ENCODE results near the gene OR4B1. TPM values are rescaled to one million over a fixed set of nuclear protein-coding genes. Genes with fewer than 3 reads are reported as not detected.
"Not testable (repeated sequence)": the region's sequence is repeated elsewhere in the genome, so short reads cannot be mapped to it uniquely, and the experiment has no call there.

OR4B1 gene
- total RNA-seq, 6 donors from 2014 or later, result not detected

GRCh38 chr11:48180627-48181026 is 36.0 kb upstream of the OR4B1 start:
- no peaks in the 10 kb centered on the region for H3K9me3 ChIP-seq
- WGBS, 2 donors, result 74 to 87% methylated on average over 6 of the region's 6 CpGs
- H3K36me3 ChIP-seq, result no peaks in the 10 kb centered on the region
- TF ChIP-seq POLR2A (IDR thresholded peaks at IDR 0.05) (no peak), POLR2AphosphoS5 (IDR thresholded peaks at IDR 0.05) (no peak), EP300 (IDR thresholded peaks at IDR 0.05) (no peak), CTCF (IDR thresholded peaks at IDR 0.05) (no peak)
- ATAC-seq (ENCODE audit: low FRiP score in 2 of 2) (no peak), DNase-seq (no peak)
- H3K27me3 ChIP-seq, result no peaks in the 10 kb centered on the region
- no peak overlapping the region for H3K4me3 ChIP-seq
- H3K4me1 ChIP-seq, result no peaks in the 10 kb centered on the region
- no peak overlapping the region for H3K27ac ChIP-seq

- Histone ChIP-seq H3K36me3 (no peaks in the 10 kb centered on the region), H3K4me3 (no peak overlapping the region), H3K27ac (no peak overlapping the region), H3K27me3 (no peaks in the 10 kb centered on the region), H3K9me3 (no peaks in the 10 kb centered on the region), H3K4me1 (no peaks in the 10 kb centered on the region)
- 76 to 86% methylated on average over 4 of the region's 4 CpGs for WGBS, 2 donors
- ATAC-seq (ENCODE audit: low FRiP score in 2 of 2) (no peak), DNase-seq (no peak)
- TF ChIP-seq POLR2AphosphoS5 (IDR thresholded peaks at IDR 0.05) (no peak), CTCF (IDR thresholded peaks at IDR 0.05) (no peak), POLR2A (IDR thresholded peaks at IDR 0.05) (no peak), EP300 (IDR thresholded peaks at IDR 0.05) (no peak)
Measured at GRCh38 chr11:48182860-48183526, 33.6 kb upstream of the OR4B1 start.

GRCh38 chr11:48184452-48184851 is 32.2 kb upstream of the OR4B1 start:
- TF ChIP-seq CTCF (IDR thresholded peaks at IDR 0.05) (no peak), POLR2AphosphoS5 (IDR thresholded peaks at IDR 0.05) (no peak), EP300 (IDR thresholded peaks at IDR 0.05) (no peak), POLR2A (IDR thresholded peaks at IDR 0.05) (no peak)
- Histone ChIP-seq H3K4me3 (no peak overlapping the region), H3K27me3 (no peaks in the 10 kb centered on the region), H3K27ac (no peak overlapping the region), H3K9me3 (no peaks in the 10 kb centered on the region), H3K4me1 (no peaks in the 10 kb centered on the region), H3K36me3 (no peaks in the 10 kb centered on the region)
- ATAC-seq (ENCODE audit: low FRiP score in 2 of 2) (no peak), DNase-seq (no peak)

GRCh38 chr11:48190906-48191654 is 25.5 kb upstream of the OR4B1 start:
- not testable (repeated sequence) for H3K4me1 ChIP-seq; H3K27ac ChIP-seq; H3K36me3 ChIP-seq; ATAC-seq (ENCODE audit: low FRiP score in 2 of 2); DNase-seq; H3K4me3 ChIP-seq; H3K27me3 ChIP-seq; H3K9me3 ChIP-seq
- WGBS, 2 donors, result 51 to 72% methylated on average over 7 to 10 of the region's 10 CpGs

GRCh38 chr11:48193876-48194275 is 22.7 kb upstream of the OR4B1 start:
- H3K9me3 ChIP-seq, result peaks cover 0 to 9% (median 0%) of the 10 kb centered on the region in 4 donors
- 67 to 69% methylated on average over 2 of the region's 2 CpGs for WGBS, 2 donors
- no peak overlapping the region for H3K4me3 ChIP-seq
- no peak overlapping the region for H3K27ac ChIP-seq
- no peak for TF ChIP-seq EP300 (IDR thresholded peaks at IDR 0.05)
- no peak for TF ChIP-seq CTCF (IDR thresholded peaks at IDR 0.05)
- DNase-seq, result no peak
- no peaks in the 10 kb centered on the region for H3K36me3 ChIP-seq
- ATAC-seq (ENCODE audit: low FRiP score in 2 of 2), result no peak
- no peaks in the 10 kb centered on the region for H3K4me1 ChIP-seq
- H3K27me3 ChIP-seq, result no peaks in the 10 kb centered on the region

All from upper lobe of left lung (tissue), 6 donors.